Measurements from ENCODE around the gene SPATA25. TPM values are rescaled to one million over a fixed set of nuclear protein-coding genes. Genes with fewer than 3 reads are reported as not detected.

The SPATA25 gene
- polyA plus RNA-seq, 1 donor: 9.2 TPM

DNA sequence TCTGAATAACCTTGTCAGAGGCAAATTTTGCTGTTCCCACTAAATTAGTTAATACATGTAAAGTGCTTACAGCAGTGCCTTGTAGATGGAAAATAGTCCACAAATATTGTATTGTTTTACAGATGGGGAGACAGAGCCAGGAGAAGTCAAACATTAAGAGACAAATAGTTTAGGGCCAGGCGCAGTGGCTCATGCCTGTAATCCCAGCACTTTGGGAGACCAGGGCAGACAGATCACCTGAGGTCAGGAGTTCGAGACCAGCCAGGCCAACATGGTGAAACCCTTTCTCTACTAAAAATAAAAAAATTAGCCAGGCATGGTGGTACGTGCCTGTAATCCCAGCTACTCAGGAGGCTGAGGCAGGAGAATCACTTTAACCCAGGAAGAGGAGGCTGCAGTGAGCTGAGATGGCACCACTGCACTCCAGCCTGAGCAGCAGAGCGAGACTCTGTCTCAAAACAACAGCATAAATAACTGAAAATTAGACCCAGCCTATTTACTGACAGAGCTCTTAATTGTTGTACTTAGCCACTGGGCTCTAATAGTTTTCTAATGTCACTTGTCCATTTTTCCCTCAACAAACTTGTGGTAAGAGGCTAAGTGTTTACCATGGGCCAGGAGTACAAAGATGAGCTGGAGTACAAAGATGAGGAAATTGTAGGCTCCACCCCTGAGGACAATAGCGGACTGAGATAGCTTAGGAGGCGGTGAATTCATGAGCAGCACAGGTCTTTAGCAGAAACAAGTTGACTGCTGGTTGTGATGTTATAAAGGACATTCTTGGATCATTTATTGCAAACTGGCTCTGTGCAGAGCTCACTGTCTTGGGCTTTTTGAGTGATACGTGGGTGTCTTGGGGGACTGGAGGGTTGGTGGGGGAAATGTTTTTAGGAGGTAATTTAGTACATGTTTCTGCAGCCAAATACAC, 23.6 kb downstream of the SPATA25 start:
- no peak for DNase-seq

DNA sequence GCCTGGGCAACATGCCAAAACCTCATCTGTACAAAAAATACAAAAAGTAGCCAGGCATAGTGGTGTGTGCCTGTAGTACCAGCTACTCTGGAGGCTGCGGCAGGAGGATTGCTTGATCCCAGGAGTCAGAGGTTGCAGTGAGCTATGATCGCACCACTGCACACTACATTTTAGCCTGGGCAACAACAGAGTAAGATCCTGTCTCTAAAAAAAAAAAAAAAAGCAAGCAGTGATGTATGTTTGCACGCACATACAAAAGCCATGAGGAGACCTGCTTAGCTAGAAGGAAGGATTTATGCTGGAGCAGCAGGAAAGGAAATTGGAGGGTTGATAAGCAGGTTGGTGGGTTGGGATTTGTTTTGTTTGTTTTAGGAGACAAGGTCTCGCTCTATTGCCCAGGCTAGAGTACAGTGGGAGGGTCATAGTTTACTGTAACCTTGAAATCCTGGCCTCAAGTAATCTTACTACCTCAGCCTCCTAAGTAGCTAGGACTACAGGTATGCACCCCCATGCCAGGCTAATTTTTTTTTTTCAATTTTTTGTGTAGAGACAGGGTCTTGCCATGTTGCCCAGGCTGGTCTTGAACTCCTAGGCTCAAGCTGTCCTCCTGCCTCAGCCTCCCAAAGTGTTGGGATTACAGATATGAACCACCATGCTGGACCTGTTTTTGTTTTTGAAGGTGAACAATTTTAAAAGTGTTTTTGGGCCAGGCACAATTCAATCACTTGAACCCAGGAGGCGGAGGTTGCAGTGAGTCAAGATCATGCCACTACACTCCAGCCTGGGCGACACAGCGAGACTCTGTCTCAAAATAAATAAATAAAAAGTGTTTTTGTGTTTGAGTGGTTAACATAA, 26.0 kb downstream of the SPATA25 start:
- DNase-seq: no peak

DNA sequence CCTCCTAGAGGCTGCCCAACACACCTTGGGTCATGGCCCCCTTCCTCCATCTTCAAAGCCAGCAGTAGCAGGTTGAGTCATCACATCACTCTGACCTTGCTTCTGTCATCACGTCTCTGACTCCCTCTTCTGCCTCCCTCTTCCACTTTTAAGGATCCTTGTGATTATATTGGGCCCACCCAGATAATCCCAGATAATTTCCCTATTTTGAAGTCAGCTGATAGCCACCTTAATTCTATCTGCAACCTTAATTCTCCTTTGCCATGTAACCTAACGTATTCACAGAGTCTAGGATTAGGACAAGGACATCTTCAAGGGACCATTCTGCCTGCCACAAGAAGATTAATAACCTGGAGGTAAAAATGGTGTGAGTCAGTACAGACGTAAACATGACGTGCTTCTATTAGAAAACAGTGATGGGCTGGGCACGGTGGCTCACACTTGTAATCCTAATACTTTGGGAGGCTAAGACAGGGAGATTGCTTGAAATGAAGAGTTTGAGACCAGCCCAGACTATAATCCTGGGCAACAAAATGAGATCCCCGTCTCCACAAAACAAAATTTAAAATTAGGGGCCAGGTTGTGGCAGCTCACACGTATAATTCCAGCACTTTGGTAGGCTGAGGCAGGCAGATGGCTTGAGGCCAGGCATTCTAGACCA, 26.7 kb downstream of the SPATA25 start:
- DNase-seq: no peak

DNA sequence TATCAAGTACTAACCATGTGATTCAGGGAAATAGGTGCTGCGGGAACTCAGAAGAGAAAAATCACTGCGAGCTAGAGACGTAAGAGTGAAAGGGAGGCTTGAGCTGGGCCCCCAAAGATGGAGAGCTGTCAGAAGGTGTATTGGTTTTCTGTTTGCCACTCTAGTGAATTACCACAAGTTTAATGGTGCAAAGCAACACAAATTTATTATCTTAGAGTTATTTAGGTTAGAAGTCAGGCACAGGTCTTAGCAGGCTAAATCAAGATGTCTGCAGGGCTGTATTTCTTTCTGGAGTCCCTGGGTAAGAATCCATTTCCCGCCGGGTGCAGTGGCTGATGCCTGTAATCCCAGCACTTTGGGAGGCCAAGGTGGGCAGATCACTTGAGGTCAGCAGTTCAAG, 27.5 kb downstream of the SPATA25 start:
- DNase-seq: no peak

DNA sequence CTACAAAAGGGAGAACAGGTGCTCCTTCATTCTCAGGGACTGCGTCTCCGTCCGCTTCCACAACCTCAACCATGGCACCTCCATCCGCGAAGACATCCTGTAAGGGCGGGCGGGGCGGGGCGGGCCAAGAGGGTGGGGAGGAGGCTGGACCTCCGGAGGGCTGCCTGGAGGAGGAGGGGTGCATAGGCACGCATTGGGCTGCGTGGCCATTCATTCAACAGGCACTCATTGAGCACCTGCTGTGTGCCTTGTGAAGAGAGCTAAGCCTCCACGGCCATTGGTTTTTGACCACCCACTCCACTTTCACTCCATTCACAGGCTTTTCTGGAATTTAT, 29.6 kb downstream of the SPATA25 start:
- DNase-seq: no peak

DNA sequence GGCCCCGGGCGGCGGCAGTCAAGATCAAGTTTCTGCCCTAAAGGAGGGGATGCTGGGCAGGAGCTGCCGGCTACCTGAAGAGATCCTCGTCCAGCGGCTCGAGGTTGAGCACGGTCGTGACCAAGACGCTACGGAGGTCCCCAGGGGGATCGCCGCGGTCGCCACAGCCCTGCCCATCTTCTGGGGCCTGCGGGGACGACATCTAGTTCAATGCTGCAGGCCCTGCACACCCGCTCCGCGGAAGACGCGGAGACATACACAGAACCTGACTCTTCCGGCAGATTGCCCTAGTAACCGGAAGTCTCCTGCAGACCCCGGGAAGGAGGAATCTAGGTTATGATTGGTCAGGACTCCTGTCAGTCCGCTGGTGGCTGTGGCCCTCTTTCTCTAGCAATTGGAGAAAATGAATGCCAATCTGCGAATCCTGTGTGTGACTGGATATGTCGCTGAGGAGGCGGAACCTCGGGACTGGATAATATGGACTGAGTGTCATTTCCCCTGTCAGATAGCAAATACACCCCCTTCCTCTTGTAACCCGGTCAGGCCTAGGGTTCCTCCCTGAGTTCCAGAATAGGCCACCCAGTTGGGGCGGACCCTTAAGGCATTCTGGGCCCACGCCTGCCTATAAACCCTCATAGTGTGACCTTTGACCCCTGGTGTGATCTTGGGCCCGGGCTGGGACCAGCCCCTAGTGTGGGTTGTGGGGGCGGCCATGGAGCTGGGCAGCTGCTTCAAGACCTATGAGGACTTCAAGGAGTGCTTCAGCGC, 30.1 kb downstream of the SPATA25 start, which contains the start of the genes ACOT8 and ZSWIM3:
Gene ACOT8, minus strand, starts transcription at position 279 of the 768 bp plus-strand sequence. Its CDS starts 77 bp downstream, at position 202.
Gene ZSWIM3, plus strand, starts transcription at position 501 of the 768 bp plus-strand sequence. Its CDS starts 212 bp downstream, at position 713.
- peak; percentile 100 for DNase-seq

DNA sequence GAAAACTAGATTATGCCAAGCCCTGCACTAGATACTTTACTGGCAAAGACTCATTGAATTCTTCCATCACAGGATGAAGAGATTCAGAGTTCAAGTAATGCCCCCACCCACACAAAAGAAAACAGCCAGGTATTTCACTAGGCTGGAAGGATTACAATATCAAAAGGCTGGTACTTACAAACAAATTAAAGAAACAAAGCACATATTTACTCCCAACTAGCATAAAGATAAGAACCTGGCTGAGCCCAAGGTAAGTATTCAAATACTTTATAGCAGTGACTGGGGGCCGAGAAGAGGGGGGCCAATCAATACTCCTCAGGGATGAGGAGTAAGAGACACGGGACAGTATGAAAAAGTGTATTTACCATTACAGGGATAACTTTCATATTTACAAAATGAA, 33.9 kb downstream of the SPATA25 start:
- no peak for DNase-seq

DNA sequence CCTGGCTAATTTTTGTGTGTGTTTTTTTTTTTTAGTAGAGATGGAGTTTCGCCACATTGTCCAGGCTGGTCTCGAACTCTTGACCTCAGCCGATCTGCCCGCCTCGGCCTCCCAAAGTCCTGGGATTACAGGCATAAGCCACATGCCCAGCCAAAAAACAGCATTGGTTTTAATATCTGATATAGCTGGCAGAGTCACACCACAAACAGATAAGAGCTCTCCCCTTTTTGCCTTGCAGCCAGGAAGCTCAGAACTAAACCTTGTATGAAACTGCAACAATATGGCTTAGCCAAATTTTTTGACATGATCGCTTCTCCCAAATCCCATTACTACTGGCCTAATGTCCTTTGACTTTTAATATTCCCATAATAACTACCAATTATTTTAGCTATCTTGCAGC, 35.1 kb downstream of the SPATA25 start:
- DNase-seq: no peak

DNA sequence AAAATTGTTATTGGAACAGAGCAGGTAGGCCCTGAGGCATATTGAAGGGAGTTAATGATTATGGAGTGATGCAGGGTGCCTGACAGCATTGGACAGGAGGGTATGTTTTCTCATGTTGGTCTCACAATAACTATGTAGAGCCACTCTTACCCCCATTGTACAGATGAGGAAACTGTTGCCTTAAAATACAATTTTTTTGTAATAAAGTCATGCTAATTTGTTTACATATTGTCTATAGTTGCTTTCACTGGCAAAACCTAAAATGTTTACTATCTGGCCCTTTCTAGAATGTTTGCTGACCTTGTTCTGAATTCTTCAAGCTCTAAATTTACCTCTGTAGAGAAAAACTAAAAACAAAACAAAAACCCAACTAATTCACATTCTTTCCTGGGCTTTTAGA, 35.9 kb downstream of the SPATA25 start:
- no peak for DNase-seq

DNA sequence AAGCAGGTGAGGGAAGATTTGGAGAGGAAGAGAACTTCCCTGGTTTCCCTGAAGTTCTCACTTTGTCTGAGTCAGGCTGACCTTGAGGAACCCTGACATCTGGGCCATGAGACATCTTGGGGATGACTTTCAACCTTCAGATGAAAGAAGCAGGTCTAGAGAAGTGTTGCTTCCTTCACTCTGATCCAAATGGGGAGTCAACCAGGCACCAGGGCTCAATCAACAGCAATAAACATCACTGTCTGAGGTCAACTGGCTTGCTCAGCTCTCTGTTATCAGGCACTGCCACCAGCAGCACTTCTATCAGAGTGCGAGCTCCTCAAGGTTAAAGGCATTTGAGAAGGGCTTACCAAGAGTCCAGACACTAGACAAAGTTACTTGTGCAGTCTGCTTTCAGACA, 36.5 kb downstream of the SPATA25 start:
- DNase-seq: no peak

DNA sequence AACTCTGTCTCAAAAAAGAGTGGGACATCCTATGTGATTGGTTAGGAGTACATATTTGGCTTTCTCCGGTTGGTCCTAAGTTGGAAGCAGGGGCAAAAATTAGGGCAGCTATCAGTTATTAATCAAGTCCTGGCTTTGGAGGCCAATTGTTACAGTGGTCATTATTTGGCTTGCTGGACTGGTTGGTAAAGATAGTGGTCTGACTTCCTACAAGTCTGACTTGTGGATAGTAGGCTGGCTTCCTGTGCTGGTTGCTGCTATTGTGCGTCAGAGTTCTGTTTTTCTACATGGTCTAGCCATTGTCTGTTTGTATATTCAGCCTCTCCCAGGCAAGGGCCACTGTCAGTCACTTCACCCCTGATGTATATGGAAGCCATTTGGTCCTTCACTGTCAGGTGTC, 37.2 kb downstream of the SPATA25 start:
- no peak for DNase-seq

DNA sequence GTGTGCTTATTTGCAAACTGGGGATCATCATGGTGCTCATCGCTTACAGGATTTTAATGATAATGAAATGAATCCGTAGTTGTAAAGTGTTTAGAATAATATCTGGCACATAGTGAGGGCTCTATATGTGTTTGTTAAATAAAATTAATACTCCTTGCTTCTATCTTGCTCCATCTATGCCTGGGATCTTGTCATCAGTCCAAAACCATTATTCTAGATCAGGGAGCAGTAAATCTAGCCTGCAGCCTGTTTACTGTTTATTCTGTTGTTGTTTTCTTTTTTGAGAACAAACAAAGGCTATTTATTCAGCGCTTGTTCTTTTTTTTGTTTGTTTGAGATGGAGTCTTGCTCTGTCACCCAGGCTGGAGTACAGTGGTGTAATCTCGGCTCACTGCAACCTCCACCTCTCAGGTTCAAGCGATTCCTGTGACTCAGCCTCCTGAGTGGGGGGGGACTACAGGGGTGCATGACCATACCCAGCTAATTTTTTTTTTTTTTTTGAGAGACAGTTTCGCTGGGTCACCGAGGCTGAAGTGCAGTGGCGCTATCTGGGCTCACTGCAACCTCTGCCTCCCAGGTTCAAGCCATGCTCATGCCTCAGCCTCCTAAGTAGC, 38.3 kb downstream of the SPATA25 start:
- DNase-seq: no peak

DNA sequence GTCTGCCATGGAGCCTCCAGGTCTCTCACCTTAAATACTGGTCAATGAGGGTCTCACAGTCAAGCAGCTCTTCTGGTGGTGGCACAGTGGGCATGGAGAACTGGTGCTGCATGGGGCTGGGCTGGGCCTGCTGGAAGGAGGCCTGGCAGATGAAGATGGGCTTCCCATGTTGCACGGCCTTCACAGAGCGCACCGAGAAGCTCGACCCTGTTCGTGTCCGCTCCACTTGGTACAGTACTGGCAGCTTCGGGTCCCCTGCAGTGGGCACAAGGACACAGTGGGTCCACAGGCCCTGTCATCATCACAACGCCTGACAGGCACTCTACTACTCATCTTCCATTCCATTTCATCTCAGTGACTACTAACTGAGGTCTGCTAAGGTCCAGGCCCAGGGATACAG, 39.0 kb downstream of the SPATA25 start:
- no peak for DNase-seq

DNA sequence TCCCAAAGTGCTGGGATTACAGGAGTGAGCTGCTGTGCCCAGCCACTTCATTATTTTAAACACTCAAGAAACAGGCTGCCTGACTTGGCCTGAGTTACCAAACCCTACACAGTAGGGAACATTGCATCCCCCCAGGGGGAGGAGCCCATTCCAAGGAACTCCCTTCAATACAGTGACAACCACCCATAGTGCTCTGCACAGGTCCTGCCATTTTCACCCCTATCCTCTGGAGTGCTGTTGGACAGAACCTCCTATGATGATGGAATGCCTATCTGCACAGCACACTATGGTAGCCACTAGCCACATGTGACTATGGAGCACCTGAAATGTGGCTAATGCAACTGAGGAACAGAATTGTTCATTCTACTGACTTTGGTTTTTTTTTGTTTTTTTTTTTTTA, 42.0 kb downstream of the SPATA25 start:
- DNase-seq: no peak

DNA sequence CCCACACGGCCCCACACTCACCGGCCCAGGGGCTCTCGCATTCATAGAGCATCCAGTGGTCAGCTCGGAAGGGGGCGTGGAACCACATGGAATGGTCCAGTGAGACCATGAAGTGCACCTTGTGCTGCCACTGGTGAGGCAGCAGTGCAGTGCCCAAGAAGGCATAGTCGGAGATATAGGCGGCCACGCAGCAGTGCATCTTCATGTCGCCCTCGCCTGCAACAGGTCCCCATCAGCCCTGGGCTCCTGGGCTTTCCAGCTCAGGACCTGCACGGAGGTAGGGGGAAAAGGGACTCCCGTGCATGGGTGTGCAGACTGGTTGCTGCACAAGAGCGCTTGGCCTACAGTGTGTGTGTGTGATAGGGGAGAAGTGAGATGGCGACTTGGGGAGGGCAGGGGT, 43.9 kb downstream of the SPATA25 start:
- no peak for DNase-seq

DNA sequence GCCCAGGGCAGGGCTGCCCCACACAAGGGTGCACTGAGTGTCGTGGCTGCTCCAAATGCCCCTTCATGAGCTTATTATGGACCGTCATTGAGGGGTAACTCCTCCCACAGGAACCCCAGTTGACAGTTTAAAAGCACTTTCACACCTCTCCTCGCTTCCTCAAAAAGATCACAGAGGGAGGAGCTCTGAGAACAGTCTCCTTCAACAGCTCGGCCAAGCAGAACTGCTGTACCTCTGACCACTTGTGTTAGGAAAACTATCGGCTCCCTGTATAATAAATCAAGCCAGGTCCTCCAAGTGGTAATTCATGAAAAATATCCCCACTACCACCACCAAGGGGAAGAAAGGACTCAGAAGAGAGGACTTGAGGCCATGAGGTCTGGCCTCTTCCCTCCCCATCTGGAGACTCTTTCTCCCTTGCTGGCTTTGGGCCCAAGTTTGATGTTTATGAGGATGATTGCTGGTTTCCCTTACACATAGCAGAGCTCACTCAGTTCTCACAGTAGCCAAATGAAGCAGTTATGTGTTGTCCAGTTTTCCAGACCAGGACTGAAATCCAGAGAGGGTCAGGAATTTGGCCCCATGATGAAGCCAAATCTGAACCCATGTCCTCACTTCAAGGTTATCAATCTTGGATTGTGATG, 45.1 kb downstream of the SPATA25 start:
- DNase-seq: no peak

DNA sequence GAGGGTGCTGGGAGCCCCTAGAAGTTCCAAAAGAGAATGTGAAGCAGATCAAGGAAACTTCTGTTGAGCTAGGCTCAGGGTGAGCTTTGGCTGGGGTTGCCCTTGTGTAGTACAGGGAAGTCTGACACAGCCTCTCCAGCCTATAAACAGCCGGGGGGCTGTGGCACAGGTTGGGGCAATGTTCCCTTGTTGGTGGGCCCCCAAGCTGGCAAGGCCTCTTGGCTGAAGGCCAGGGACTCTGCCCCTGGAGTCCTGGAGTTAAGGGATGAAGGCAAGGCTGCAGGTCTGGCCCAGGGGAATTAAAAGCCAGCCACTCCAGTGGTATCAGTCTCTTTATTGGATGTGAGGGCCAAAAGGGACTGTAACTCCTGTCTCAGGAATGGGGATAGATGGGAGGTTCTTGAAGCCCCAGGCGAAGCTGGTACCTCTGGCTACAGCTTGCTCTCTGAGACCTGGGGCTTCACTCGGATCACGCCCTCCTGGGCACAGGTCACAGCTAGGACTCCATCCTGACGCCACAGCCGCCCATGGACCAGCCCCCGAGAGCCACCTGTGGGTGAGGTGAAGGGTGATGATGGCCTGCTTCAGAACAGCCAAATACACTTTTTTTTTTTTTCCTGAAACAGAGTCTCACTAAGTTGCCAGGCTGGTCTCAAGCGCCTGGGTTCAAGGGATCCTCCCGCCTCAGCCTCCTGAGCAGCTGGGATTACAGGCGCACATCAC, 45.9 kb downstream of the SPATA25 start:
- no peak for DNase-seq

DNA sequence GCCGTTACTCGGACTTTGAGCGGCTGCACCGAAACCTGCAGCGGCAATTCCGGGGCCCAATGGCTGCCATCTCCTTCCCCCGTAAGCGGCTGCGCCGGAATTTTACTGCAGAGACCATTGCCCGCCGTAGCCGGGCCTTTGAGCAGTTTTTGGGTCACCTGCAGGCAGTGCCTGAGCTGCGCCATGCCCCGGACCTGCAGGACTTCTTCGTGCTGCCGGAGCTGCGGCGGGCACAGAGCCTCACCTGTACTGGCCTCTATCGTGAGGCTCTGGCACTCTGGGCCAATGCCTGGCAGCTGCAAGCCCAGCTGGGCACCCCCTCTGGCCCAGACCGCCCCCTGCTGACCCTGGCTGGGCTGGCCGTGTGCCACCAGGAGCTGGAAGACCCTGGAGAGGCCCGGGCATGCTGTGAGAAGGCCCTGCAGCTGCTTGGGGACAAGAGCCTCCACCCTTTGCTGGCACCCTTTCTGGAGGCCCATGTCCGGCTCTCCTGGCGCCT, 46.7 kb downstream of the SPATA25 start:
- DNase-seq: no peak

DNA sequence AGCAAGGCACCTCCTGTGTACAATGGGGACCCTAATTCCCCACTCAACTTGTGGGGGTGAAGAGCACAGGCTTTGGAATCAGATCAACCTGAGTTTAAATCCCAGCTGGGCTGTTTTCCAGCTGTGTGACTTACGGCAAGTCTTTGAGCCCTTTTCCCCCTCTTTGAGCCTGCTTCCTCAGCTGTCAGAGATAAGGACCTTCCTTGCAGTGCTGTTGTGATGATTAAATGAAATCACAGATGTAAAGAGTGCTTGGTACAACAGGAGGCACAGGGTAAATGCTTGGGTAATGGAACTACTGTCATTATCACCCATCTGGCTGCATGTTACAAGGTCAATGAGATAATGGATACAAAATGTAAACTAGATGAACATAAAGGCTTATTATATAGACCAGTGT, 50.6 kb downstream of the SPATA25 start:
- no peak for DNase-seq

Data from hindlimb muscle (tissue), 1 donor.